HT1080 (cell line): ENCODE measurements around the gene RSRC2. TPM values are rescaled to one million over a fixed set of nuclear protein-coding genes. Genes with fewer than 3 reads are reported as not detected.

Experiments
- small RNA-seq: library from RNA; depleted of rRNA; stranded (forward); fragments of <200 nt; gene quantifications from one replicate; pipeline ENCODE3, GENCODE V24; 2014
- total RNA-seq: library from RNA; depleted of rRNA; stranded (reverse); fragments of >200 nt; shearing (Covaris generic); gene quantifications from 2 replicates; pipeline ENCODE4 v1.2.3, GENCODE V29; 2014; rRNA removed

Gene RSRC2
- total RNA-seq, 1 experiment from 2014 or later = 42.0 TPM

Small RNA genes lying within 50 kb of the gene (small RNA-seq; reads per million reads assigned to genes)
- gene AC026333.1 (not detected), gene RF00411 (not detected)

Other genes starting within 250 kb of the RSRC2 start
- gene CLIP1, start 104.3 kb downstream of the RSRC2 start, total RNA-seq = 24.1 and 26.6 TPM in 2 replicates
- gene ZCCHC8, start 26.0 kb downstream of the RSRC2 start, total RNA-seq = 15.9 and 19.6 TPM in 2 replicates
- gene KNTC1, start 313 bp upstream of the RSRC2 start, total RNA-seq = 34.0 and 42.3 TPM in 2 replicates
- not detected in 2 replicates for gene HCAR2, start 176.4 kb upstream of the RSRC2 start, total RNA-seq
- gene HCAR3, start 189.9 kb upstream of the RSRC2 start, total RNA-seq = not detected in 2 replicates
- gene HCAR1, start 203.9 kb upstream of the RSRC2 start, total RNA-seq = 0.02 TPM in 1 of 2 replicates, not detected in the other
- gene DENR, start 225.9 kb upstream of the RSRC2 start, total RNA-seq = 55.3 and 56.4 TPM in 2 replicates
- 0.13 and 0.40 TPM in 2 replicates for gene CCDC62, start 247.6 kb upstream of the RSRC2 start, total RNA-seq